WTC11 (cell line): ENCODE results near the gene GABPB1. TPM values are rescaled to one million over a fixed set of nuclear protein-coding genes. Genes with fewer than 3 reads are reported as not detected.

Source experiments
- ATAC-seq: fragments of 200-7000 bp; cut with Tn5 transposase; 2 replicates; pipeline ENCODE4 v1.10.0; 2021; ENCODE audit warnings: mild to moderate bottlenecking, moderate library complexity
- CTCF ChIA-PET: fragments of 300-600 bp; sonication (Branson Sonifier 250); formaldehyde crosslinking; loops from one replicate; lab custom pipeline; 2021; ENCODE audit warnings: antibody characterized with exemption; lab: Charles Lee
- POLR2A ChIA-PET: fragments of 350-600 bp; sonication (Branson Sonifier 250); formaldehyde crosslinking; loops from one replicate; lab custom pipeline; 2021; ENCODE audit warnings: antibody characterized with exemption; lab: Charles Lee
- DNase-seq: peaks from one replicate; pipeline ENCODE4 v3.0.0; 2021; ENCODE audit warnings: low spot score
- H3K27ac Mint-ChIP-seq: 2 replicates; pipeline ENCODE4 v1.8.0; 2021; ENCODE audit warnings: mixed read lengths
- H3K27me3 Mint-ChIP-seq: 2 replicates; pipeline ENCODE4 v1.8.0; 2021; ENCODE audit warnings: low read depth, mild to moderate bottlenecking, moderate library complexity, mixed read lengths
- H3K36me3 Mint-ChIP-seq: 2 replicates; pipeline ENCODE4 v1.8.0; 2021; ENCODE audit warnings: mixed read lengths
- H3K4me1 Mint-ChIP-seq: 2 replicates; pipeline ENCODE4 v1.8.0; 2022; ENCODE audit warnings: mixed read lengths
- H3K4me3 Mint-ChIP-seq: 2 replicates; pipeline ENCODE4 v1.8.0; 2021; ENCODE audit warnings: mild to moderate bottlenecking, moderate library complexity, mixed read lengths
- H3K9me3 Mint-ChIP-seq: 2 replicates; pipeline ENCODE4 v1.8.0; 2021; ENCODE audit warnings: mixed read lengths
- ATF2 ChIP-seq: sonication (generic); formaldehyde crosslinking; IDR thresholded peaks from 2 replicates; pipeline ENCODE4 v1.8.1; 2022; ENCODE audit warnings: low read depth, missing genetic modification reagents, borderline replicate concordance
- ATF3 ChIP-seq: sonication (generic); formaldehyde crosslinking; conservative IDR thresholded peaks from 2 replicates; pipeline ENCODE4 v1.8.1; 2022; ENCODE audit warnings: mild to moderate bottlenecking, missing genetic modification reagents
- E2F1 ChIP-seq: sonication (generic); formaldehyde crosslinking; IDR thresholded peaks from 2 replicates; pipeline ENCODE4 v1.8.0; 2022; ENCODE audit warnings: mild to moderate bottlenecking, missing genetic modification reagents
- EMX1 ChIP-seq: fragments of 250-450 bp; sonication (Bioruptor Pico); IDR thresholded peaks from 2 replicates; pipeline ENCODE4 v1.8.0; 2021; ENCODE audit warnings: mild to moderate bottlenecking
- HMGXB4 ChIP-seq: sonication (generic); formaldehyde crosslinking; IDR thresholded peaks from 2 replicates; pipeline ENCODE4 v1.8.1; 2023; ENCODE audit warnings: mild to moderate bottlenecking, moderate library complexity, missing genetic modification reagents
- MXD4 ChIP-seq: fragments of 250-450 bp; sonication (Bioruptor Pico); IDR thresholded peaks from 2 replicates; pipeline ENCODE4 v1.8.0; 2021; ENCODE audit warnings: mild to moderate bottlenecking, moderate library complexity, borderline replicate concordance
- NR2C2 ChIP-seq: sonication (generic); formaldehyde crosslinking; IDR thresholded peaks from 2 replicates; pipeline ENCODE4 v1.8.0; 2022; ENCODE audit warnings: mild to moderate bottlenecking, missing genetic modification reagents
- NR3C1 ChIP-seq: sonication (generic); formaldehyde crosslinking; conservative IDR thresholded peaks from 2 replicates; pipeline ENCODE4 v1.8.1; 2023; ENCODE audit warnings: low read depth, mild to moderate bottlenecking, missing genetic modification reagents
- SMAD3 ChIP-seq: sonication (generic); formaldehyde crosslinking; IDR thresholded peaks from 2 replicates; pipeline ENCODE4 v1.8.0; 2022; ENCODE audit warnings: missing genetic modification reagents, mild to moderate bottlenecking, borderline replicate concordance
- ZNF121 ChIP-seq: sonication (generic); formaldehyde crosslinking; IDR thresholded peaks from 2 replicates; pipeline ENCODE4 v1.8.0; 2023; ENCODE audit warnings: missing genetic modification reagents
- ZNF232 ChIP-seq: sonication (generic); formaldehyde crosslinking; IDR thresholded peaks from 2 replicates; pipeline ENCODE4 v1.8.0; 2022; ENCODE audit warnings: mild to moderate bottlenecking, missing genetic modification reagents
- ZNF317 ChIP-seq: sonication (generic); formaldehyde crosslinking; IDR thresholded peaks from 2 replicates; pipeline ENCODE4 v1.8.1; 2023; ENCODE audit warnings: low read depth, mild to moderate bottlenecking, moderate library complexity, missing genetic modification reagents, borderline replicate concordance
- ZNF396 ChIP-seq: fragments of 250-450 bp; sonication (Bioruptor Pico); IDR thresholded peaks from 2 replicates; pipeline ENCODE4 v1.8.0; 2021; ENCODE audit warnings: mild to moderate bottlenecking, moderate library complexity, borderline replicate concordance
- total RNA-seq: library from RNA; stranded (reverse); gene quantifications from 3 replicates; pipeline ENCODE4 v1.2.3, GENCODE V29; 2021
- TF ChIP-seq, protein P1 (sequence below): sonication (generic); formaldehyde crosslinking; IDR thresholded peaks from 2 replicates; pipeline ENCODE4 v1.8.0; 2022; ENCODE audit warnings: mild to moderate bottlenecking, missing genetic modification reagents
- TF ChIP-seq, protein P2 (sequence below): fragments of 250-450 bp; sonication (Bioruptor Pico); IDR thresholded peaks from 2 replicates; pipeline ENCODE4 v1.9.0; 2021; ENCODE audit warnings: mild to moderate bottlenecking, borderline replicate concordance

Gene GABPB1
- total RNA-seq, 1 experiment from 2014 or later = 28.9 TPM

- no peak for TF ChIP-seq ATF3 (CRISPR knock-in tag)
- TF ChIP-seq, protein P1, sequence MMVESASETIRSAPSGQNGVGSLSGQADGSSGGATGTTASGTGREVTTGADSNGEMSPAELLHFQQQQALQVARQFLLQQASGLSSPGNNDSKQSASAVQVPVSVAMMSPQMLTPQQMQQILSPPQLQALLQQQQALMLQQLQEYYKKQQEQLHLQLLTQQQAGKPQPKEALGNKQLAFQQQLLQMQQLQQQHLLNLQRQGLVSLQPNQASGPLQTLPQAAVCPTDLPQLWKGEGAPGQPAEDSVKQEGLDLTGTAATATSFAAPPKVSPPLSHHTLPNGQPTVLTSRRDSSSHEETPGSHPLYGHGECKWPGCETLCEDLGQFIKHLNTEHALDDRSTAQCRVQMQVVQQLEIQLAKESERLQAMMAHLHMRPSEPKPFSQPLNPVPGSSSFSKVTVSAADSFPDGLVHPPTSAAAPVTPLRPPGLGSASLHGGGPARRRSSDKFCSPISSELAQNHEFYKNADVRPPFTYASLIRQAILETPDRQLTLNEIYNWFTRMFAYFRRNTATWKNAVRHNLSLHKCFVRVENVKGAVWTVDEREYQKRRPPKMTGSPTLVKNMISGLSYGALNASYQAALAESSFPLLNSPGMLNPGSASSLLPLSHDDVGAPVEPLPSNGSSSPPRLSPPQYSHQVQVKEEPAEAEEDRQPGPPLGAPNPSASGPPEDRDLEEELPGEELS = no peak
- TF ChIP-seq SMAD3 = no peak
- no peak for TF ChIP-seq E2F1 (CRISPR knock-in tag)
- TF ChIP-seq, protein P2, sequence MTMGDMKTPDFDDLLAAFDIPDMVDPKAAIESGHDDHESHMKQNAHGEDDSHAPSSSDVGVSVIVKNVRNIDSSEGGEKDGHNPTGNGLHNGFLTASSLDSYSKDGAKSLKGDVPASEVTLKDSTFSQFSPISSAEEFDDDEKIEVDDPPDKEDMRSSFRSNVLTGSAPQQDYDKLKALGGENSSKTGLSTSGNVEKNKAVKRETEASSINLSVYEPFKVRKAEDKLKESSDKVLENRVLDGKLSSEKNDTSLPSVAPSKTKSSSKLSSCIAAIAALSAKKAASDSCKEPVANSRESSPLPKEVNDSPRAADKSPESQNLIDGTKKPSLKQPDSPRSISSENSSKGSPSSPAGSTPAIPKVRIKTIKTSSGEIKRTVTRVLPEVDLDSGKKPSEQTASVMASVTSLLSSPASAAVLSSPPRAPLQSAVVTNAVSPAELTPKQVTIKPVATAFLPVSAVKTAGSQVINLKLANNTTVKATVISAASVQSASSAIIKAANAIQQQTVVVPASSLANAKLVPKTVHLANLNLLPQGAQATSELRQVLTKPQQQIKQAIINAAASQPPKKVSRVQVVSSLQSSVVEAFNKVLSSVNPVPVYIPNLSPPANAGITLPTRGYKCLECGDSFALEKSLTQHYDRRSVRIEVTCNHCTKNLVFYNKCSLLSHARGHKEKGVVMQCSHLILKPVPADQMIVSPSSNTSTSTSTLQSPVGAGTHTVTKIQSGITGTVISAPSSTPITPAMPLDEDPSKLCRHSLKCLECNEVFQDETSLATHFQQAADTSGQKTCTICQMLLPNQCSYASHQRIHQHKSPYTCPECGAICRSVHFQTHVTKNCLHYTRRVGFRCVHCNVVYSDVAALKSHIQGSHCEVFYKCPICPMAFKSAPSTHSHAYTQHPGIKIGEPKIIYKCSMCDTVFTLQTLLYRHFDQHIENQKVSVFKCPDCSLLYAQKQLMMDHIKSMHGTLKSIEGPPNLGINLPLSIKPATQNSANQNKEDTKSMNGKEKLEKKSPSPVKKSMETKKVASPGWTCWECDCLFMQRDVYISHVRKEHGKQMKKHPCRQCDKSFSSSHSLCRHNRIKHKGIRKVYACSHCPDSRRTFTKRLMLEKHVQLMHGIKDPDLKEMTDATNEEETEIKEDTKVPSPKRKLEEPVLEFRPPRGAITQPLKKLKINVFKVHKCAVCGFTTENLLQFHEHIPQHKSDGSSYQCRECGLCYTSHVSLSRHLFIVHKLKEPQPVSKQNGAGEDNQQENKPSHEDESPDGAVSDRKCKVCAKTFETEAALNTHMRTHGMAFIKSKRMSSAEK (CRISPR knock-in tag) = no peak
- TF ChIP-seq EMX1 (CRISPR knock-in tag) = no peak
- TF ChIP-seq NR2C2 (CRISPR knock-in tag) = no peak
- TF ChIP-seq ZNF396 (CRISPR knock-in tag) = no peak
- TF ChIP-seq NR3C1 (CRISPR knock-in tag) = no peak
- no peak for TF ChIP-seq ZNF121 (CRISPR knock-in tag)
- TF ChIP-seq MXD4 (CRISPR knock-in tag) = no peak
These were observed 97.7 kb downstream of the GABPB1 start (continued) for GRCh38 chr15:50257332-50257731.

- TF ChIP-seq ATF2 (no peak), HMGXB4 (no peak), ZNF232 (CRISPR knock-in tag) (no peak), ZNF317 (no peak)
- ChIA-PET CTCF (interaction anchor here (1.1 kb wide), 1 partner anchor 108 kb away, joined by 4 read pairs; no protein-coding TSS in a partner anchor), POLR2A (no interaction called here)
- no peaks in the 10 kb centered on the region for H3K36me3 Mint-ChIP-seq
- H3K27me3 Mint-ChIP-seq = no peaks in the 10 kb centered on the region
- H3K9me3 Mint-ChIP-seq = peaks cover 3% of the 10 kb centered on the region; the same call in 1 of the 2 replicates
- no peaks in the 10 kb centered on the region for H3K4me1 Mint-ChIP-seq
- H3K4me3 Mint-ChIP-seq = no peak overlapping the region
- no peak overlapping the region for H3K27ac Mint-ChIP-seq
- DNase-seq (no peak), ATAC-seq (no peak)
These were observed 98.6 kb downstream of the GABPB1 start for GRCh38 chr15:50256188-50257041.
